RWPE2 (cell line): ENCODE results near the gene LRRN3.

Experiments used
- ATAC-seq: fragments of 200-7000 bp; cut with Tn5 transposase; 3 replicates; pipeline ENCODE4 v1.9.1; 2021; ENCODE audit warnings: low read depth
- DNase-seq: peaks from one replicate; pipeline ENCODE4 v3.0.0-alpha.2; 2020; ENCODE audit warnings: low spot score
- H3K27ac ChIP-seq: fragments of 450-650 bp; 2 replicates; pipeline ENCODE4 v1.5.1; 2017; ENCODE audit warnings: mild to moderate bottlenecking; ENCODE audit not compliant: poor library complexity, severe bottlenecking
- H3K27me3 ChIP-seq: fragments of 250-450 bp; sonication (Bioruptor Pico); 2 replicates; pipeline ENCODE4 v1.5.1; 2021; ENCODE audit warnings: mild to moderate bottlenecking, moderate library complexity; ENCODE audit not compliant: insufficient read depth, poor library complexity, severe bottlenecking
- H3K36me3 ChIP-seq: fragments of 250-450 bp; sonication (Bioruptor Pico); 2 replicates; pipeline ENCODE4 v1.5.1; 2020; ENCODE audit warnings: low read depth, mild to moderate bottlenecking, moderate library complexity
- H3K4me1 ChIP-seq: fragments of 250-450 bp; sonication (Bioruptor Pico); 2 replicates; pipeline ENCODE4 v1.5.1; 2021; ENCODE audit warnings: mild to moderate bottlenecking, moderate library complexity; ENCODE audit not compliant: insufficient read depth, poor library complexity, severe bottlenecking
- H3K4me3 ChIP-seq: fragments of 250-450 bp; sonication (Bioruptor Pico); 2 replicates; pipeline ENCODE4 v1.5.1; 2021; ENCODE audit warnings: mild to moderate bottlenecking, moderate library complexity; ENCODE audit not compliant: severe bottlenecking
- H3K9me3 ChIP-seq: fragments of 250-450 bp; sonication (Bioruptor Pico); 2 replicates; pipeline ENCODE4 v1.5.1; 2021; ENCODE audit warnings: mild to moderate bottlenecking, moderate library complexity; ENCODE audit not compliant: severe bottlenecking
- CTCF ChIP-seq: fragments of 450-650 bp; IDR thresholded peaks from one replicate; pipeline ENCODE4 v1.5.1; 2017; ENCODE audit warnings: mild to moderate bottlenecking, moderate library complexity; ENCODE audit not compliant: poor library complexity, severe bottlenecking

Gene LRRN3

DNA sequence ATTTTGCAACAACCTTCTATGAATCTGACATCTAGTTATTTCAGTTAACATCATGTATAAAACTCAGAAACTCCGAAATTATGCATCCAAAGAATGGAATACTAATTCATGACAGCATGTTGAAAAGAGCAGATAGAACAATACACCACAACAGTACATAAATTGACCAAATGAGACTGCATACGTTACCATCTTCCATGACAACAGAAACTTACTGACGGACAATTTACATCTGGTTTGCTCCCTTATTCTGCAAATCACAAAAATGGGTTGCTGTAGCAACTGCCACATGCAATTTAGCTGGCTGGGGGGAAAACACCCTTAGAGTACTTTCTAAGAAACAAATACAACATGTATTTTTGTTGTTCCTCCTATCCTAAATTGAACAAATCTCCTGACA lies 14.3 kb downstream of the LRRN3 start:
- DNase-seq (no peak), ATAC-seq (no peak)
- Histone ChIP-seq H3K9me3 (no peaks in the 10 kb centered on the region), H3K4me3 (no peak overlapping the region), H3K27me3 (no peaks in the 10 kb centered on the region), H3K4me1 (peaks cover 5% of the 10 kb centered on the region), H3K27ac (no peak overlapping the region), H3K36me3 (no peaks in the 10 kb centered on the region)
- TF ChIP-seq CTCF = no peak

DNA sequence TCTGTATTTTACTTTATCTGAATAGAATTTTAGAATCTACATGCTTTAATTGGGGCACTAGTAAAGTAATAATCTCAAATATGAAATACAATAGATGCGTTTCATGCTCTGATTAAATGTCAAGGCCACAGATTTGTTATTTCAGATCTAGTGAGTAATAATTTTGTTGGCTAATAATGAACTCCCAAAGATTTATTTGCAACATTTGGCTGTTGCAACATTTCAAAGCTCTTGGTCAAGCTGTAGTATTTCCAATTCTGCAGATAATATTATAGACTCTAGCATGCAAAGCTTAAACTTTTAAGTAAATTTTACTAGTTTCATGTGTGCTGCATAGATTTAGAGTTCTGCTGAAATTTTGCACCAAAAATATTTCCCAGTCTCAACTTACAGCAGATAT lies 16.7 kb downstream of the LRRN3 start:
- TF ChIP-seq CTCF = no peak
- ATAC-seq (no peak), DNase-seq (no peak)

DNA sequence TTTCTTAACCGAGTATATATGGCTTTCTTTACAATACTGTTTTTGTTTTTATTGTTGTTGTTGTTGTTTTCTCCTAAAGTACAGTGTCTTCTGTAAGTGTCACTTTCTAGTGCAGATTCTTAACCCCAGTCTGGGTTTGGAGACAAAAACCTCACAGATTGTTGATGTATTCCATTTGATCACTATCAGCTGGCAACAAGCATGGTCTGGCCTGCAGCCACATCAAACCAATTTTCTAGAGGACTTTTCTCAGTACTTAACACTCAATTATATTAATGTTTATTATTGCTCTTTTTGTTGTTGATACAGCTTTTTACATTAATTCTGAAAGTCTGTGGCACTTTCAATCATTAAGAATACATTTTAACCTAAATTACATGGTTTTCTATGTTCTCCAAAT lies 17.1 kb downstream of the LRRN3 start:
- DNase-seq = no peak
- no peaks in the 10 kb centered on the region for H3K36me3 ChIP-seq

More for the DNA sequence above, 16.7 kb downstream of the LRRN3 start:
- Histone ChIP-seq H3K4me3 (no peak overlapping the region), H3K27me3 (no peaks in the 10 kb centered on the region), H3K4me1 (peaks cover 5% of the 10 kb centered on the region), H3K27ac (no peak overlapping the region), H3K36me3 (no peaks in the 10 kb centered on the region), H3K9me3 (no peaks in the 10 kb centered on the region)

DNA sequence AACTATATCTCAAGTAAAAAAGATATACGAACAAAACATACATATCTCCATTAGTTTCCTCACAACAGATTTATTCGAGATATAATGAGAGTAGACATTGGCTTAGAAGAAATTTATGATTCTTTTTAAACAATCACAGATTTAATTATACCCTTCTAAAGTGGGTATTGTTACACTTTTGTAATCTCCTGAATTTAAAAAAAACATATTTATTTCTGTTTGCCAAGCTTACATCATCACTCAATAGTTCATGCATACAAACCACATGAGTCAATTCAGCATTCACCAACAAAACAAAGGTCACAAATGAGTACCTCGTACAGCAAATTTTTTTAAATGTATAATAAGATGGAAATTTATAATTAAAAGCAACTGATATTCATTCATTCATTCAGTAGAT lies 17.6 kb downstream of the LRRN3 start:
- TF ChIP-seq CTCF = no peak
- Histone ChIP-seq H3K4me3 (no peak overlapping the region), H3K27me3 (no peaks in the 10 kb centered on the region), H3K9me3 (no peaks in the 10 kb centered on the region), H3K27ac (no peak overlapping the region), H3K36me3 (no peaks in the 10 kb centered on the region), H3K4me1 (peaks cover 5% of the 10 kb centered on the region)
- DNase-seq (no peak), ATAC-seq (no peak)

More for the DNA sequence above, 17.1 kb downstream of the LRRN3 start:
- TF ChIP-seq CTCF = no peak
- H3K27me3 ChIP-seq = no peaks in the 10 kb centered on the region
- H3K4me1 ChIP-seq = peaks cover 5% of the 10 kb centered on the region
- H3K27ac ChIP-seq = no peak overlapping the region
- H3K9me3 ChIP-seq = no peaks in the 10 kb centered on the region
- no peak for ATAC-seq
- no peak overlapping the region for H3K4me3 ChIP-seq

DNA sequence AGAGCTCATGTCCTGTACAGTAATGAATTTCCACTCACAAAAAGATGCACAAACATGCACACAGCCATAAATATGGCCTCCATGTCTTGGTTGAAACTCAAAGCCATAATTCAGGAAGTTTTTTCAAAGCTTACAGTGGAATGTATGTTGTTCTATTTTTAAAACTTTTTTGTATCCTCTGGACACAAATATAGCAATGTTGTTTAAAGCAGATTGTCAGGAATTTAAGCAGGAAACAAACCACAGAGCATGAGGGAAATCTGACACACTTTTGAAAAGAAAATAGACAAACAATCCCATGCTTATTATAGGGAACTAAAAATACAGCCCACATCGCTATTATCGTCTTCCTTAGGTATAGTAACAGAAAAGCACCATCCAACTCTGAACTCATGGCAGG lies 21.5 kb downstream of the LRRN3 start:
- Histone ChIP-seq H3K36me3 (no peaks in the 10 kb centered on the region), H3K9me3 (no peaks in the 10 kb centered on the region), H3K27ac (no peak overlapping the region), H3K4me1 (peaks cover 11% of the 10 kb centered on the region), H3K27me3 (no peaks in the 10 kb centered on the region), H3K4me3 (no peak overlapping the region)
- no peak for TF ChIP-seq CTCF
- no peak for DNase-seq
- ATAC-seq = no peak
